ENCODE data around the gene PAIP2B. TPM values are rescaled to one million over a fixed set of nuclear protein-coding genes. Genes with fewer than 3 reads are reported as not detected.
A peak's percentile ranks its signal among the peaks of the same experiment; 100 is the strongest.
"Not testable (repeated sequence)": the region's sequence is repeated elsewhere in the genome, so short reads cannot be mapped to it uniquely, and the experiment has no call there.

The PAIP2B gene
- total RNA-seq (ENCODE audit: insufficient read depth, low replicate concordance) = 6.3 TPM

GRCh38 chr2:71226965-71227560, at the start of gene PAIP2B:
Gene PAIP2B (minus strand): TSS chr2:71227103. CDS start chr2:71202589, 24,514 bp downstream.
- peak; percentile 100 for DNase-seq (ENCODE audit: low spot score)

GRCh38 chr2:71275939-71276310, 49.0 kb upstream of the PAIP2B start:
- no peak for DNase-seq (ENCODE audit: low spot score)

GRCh38 chr2:71269511-71270090, 42.7 kb upstream of the PAIP2B start:
- DNase-seq (ENCODE audit: low spot score) = no peak

GRCh38 chr2:71263386-71263785, 36.5 kb upstream of the PAIP2B start:
- DNase-seq (ENCODE audit: low spot score) = no peak

GRCh38 chr2:71261534-71261933, 34.6 kb upstream of the PAIP2B start:
- no peak for DNase-seq (ENCODE audit: low spot score)

GRCh38 chr2:71256421-71256820, 29.5 kb upstream of the PAIP2B start:
- no peak for DNase-seq (ENCODE audit: low spot score)

GRCh38 chr2:71254776-71255175, 27.9 kb upstream of the PAIP2B start:
- DNase-seq (ENCODE audit: low spot score) = no peak

- no peak for DNase-seq (ENCODE audit: low spot score)
Observed at GRCh38 chr2:71254078-71254477, 27.2 kb upstream of the PAIP2B start.

GRCh38 chr2:71253476-71253875, 26.6 kb upstream of the PAIP2B start:
- DNase-seq (ENCODE audit: low spot score) = no peak

GRCh38 chr2:71252862-71253261, 26.0 kb upstream of the PAIP2B start:
- DNase-seq (ENCODE audit: low spot score) = no peak

GRCh38 chr2:71250935-71251334, 24.0 kb upstream of the PAIP2B start:
- no peak for DNase-seq (ENCODE audit: low spot score)

GRCh38 chr2:71244302-71244660, 17.4 kb upstream of the PAIP2B start:
- DNase-seq (ENCODE audit: low spot score) = no peak

GRCh38 chr2:71243634-71244301, 16.9 kb upstream of the PAIP2B start:
- DNase-seq (ENCODE audit: low spot score) = no peak

GRCh38 chr2:71240794-71241193, 13.9 kb upstream of the PAIP2B start:
- DNase-seq (ENCODE audit: low spot score) = no peak

GRCh38 chr2:71238089-71238488, 11.2 kb upstream of the PAIP2B start:
- DNase-seq (ENCODE audit: low spot score) = no peak

- DNase-seq (ENCODE audit: low spot score) = no peak
Observed at GRCh38 chr2:71235930-71236587, 9.2 kb upstream of the PAIP2B start.

- DNase-seq (ENCODE audit: low spot score) = not testable (repeated sequence)
Observed at GRCh38 chr2:71233072-71233471, 6.2 kb upstream of the PAIP2B start.

- peak; percentile 19 for DNase-seq (ENCODE audit: low spot score)
Observed at GRCh38 chr2:71226096-71226964, 573 bp downstream of the PAIP2B start.

- no peak for DNase-seq (ENCODE audit: low spot score)
Observed at GRCh38 chr2:71224935-71225334, 2.0 kb downstream of the PAIP2B start.

- no peak for DNase-seq (ENCODE audit: low spot score)
Observed at GRCh38 chr2:71224457-71224856, 2.4 kb downstream of the PAIP2B start.

- DNase-seq (ENCODE audit: low spot score) = peak; percentile 38
Observed at GRCh38 chr2:71223767-71224333, 3.1 kb downstream of the PAIP2B start.
